Stimulated activated CD4-positive, alpha-beta T cell treated with anti-CD3 and anti-CD28 coated beads, Interleukin-4, amount 100 ng/mL, for 24 hours (primary cell): ENCODE measurements around the gene TACC2.
"Not testable (repeated sequence)": the region's sequence is repeated elsewhere in the genome, so short reads cannot be mapped to it uniquely, and the experiment has no call there.

Source experiments
- DNase-seq: peaks from one replicate; pipeline ENCODE4 v3.0.0-alpha.2; 2020

The TACC2 gene

GRCh38 chr10:122066337-122066939 lies 77.5 kb downstream of the TACC2 start:
- not testable (repeated sequence) for DNase-seq

GRCh38 chr10:122068844-122069243 lies 79.9 kb downstream of the TACC2 start:
- no peak for DNase-seq

GRCh38 chr10:122072491-122072890 lies 83.5 kb downstream of the TACC2 start:
- DNase-seq, result no peak

GRCh38 chr10:122073508-122073907 lies 84.5 kb downstream of the TACC2 start:
- DNase-seq, result no peak

GRCh38 chr10:122075171-122075570 lies 86.2 kb downstream of the TACC2 start:
- no peak for DNase-seq

GRCh38 chr10:122075876-122076275 lies 86.9 kb downstream of the TACC2 start:
- DNase-seq, result not testable (repeated sequence)

- DNase-seq, result no peak
These were observed 88.4 kb downstream of the TACC2 start for GRCh38 chr10:122077311-122077875.

- no peak for DNase-seq
These were observed 89.4 kb downstream of the TACC2 start for GRCh38 chr10:122078326-122078725.

GRCh38 chr10:122078965-122079795 lies 90.2 kb downstream of the TACC2 start:
- no peak for DNase-seq

GRCh38 chr10:122082616-122083477 lies 93.9 kb downstream of the TACC2 start:
- DNase-seq, result no peak

- no peak for DNase-seq
These were observed 94.6 kb downstream of the TACC2 start for GRCh38 chr10:122083478-122084025.

GRCh38 chr10:122084286-122085041 lies 95.5 kb downstream of the TACC2 start:
- no peak for DNase-seq

GRCh38 chr10:122085423-122085911 lies 96.5 kb downstream of the TACC2 start:
- DNase-seq, result no peak

GRCh38 chr10:122086416-122087240 lies 97.7 kb downstream of the TACC2 start:
- DNase-seq, result no peak

GRCh38 chr10:122087436-122087835 lies 98.5 kb downstream of the TACC2 start:
- no peak for DNase-seq

GRCh38 chr10:122089311-122090017 lies 100.5 kb downstream of the TACC2 start:
- no peak for DNase-seq

GRCh38 chr10:122091722-122092121 lies 102.8 kb downstream of the TACC2 start:
- no peak for DNase-seq

GRCh38 chr10:122093076-122093475 lies 104.1 kb downstream of the TACC2 start:
- DNase-seq, result no peak

- not testable (repeated sequence) for DNase-seq
These were observed 107.2 kb downstream of the TACC2 start for GRCh38 chr10:122096181-122096580.

GRCh38 chr10:122096705-122097104 lies 107.7 kb downstream of the TACC2 start:
- DNase-seq, result no peak
